ENCODE measurements around the gene NEMP2. TPM values are rescaled to one million over a fixed set of nuclear protein-coding genes. Genes with fewer than 3 reads are reported as not detected.

Gene NEMP2
- polyA plus RNA-seq, 1 donor from 2014 or later: 1.1 TPM

GRCh38 chr2:190535586-190535985, 1.1 kb upstream of the NEMP2 start:
- H2AFZ ChIP-seq (ENCODE audit: low read depth, low read length): no peak overlapping the region
- H3F3A ChIP-seq (ENCODE audit: insufficient read depth, low read length, poor library complexity, severe bottlenecking): no peaks in the 10 kb centered on the region
- TF ChIP-seq MXI1 (conservative IDR thresholded peaks at IDR 0.05; ENCODE audit: poor library complexity, severe bottlenecking): no peak
- no peak for TF ChIP-seq TAF1 (IDR thresholded peaks at IDR 0.05; ENCODE audit: low read depth)
- TF ChIP-seq CTCF (IDR thresholded peaks at IDR 0.05; ENCODE audit: poor library complexity, severe bottlenecking): no peak
- peak overlapping the region; percentile 69 for H3K4me2 ChIP-seq (ENCODE audit: low read length)
- no peaks in the 10 kb centered on the region for H3K36me3 ChIP-seq (ENCODE audit: insufficient read depth, low read length)
- H3K9me3 ChIP-seq (ENCODE audit: low read length): no peaks in the 10 kb centered on the region
- H3K27ac ChIP-seq (ENCODE audit: low read length): no peak overlapping the region
- no peaks in the 10 kb centered on the region for H4K20me1 ChIP-seq (ENCODE audit: insufficient read depth)
- no peaks in the 10 kb centered on the region for H3K9me2 ChIP-seq (ENCODE audit: insufficient read depth, low read length)
- no peaks in the 10 kb centered on the region for H3K27me3 ChIP-seq (ENCODE audit: insufficient read depth, low read depth, low read length)
- H3K9ac ChIP-seq (ENCODE audit: low read length): no peak overlapping the region
- H3K4me3 ChIP-seq (ENCODE audit: low read length): peak overlapping the region; percentile 76
- no peaks in the 10 kb centered on the region for H3K79me2 ChIP-seq (replicated peaks; ENCODE audit: insufficient read depth, low read length)

GRCh38 chr2:190535121-190535439, 558 bp upstream of the NEMP2 start:
- no peaks in the 10 kb centered on the region for H3K27me3 ChIP-seq (ENCODE audit: insufficient read depth, low read depth, low read length)
- H3K9me2 ChIP-seq (ENCODE audit: insufficient read depth, low read length): no peaks in the 10 kb centered on the region
- peak overlapping the region; percentile 68 for H3K9ac ChIP-seq (ENCODE audit: low read length)
- peak overlapping the region; percentile 76 for H3K4me3 ChIP-seq (ENCODE audit: low read length)
- no peaks in the 10 kb centered on the region for H4K20me1 ChIP-seq (ENCODE audit: insufficient read depth)
- H3K79me2 ChIP-seq (replicated peaks; ENCODE audit: insufficient read depth, low read length): no peaks in the 10 kb centered on the region
- H2AFZ ChIP-seq (ENCODE audit: low read depth, low read length): peak overlapping the region; percentile 63
- H3K9me3 ChIP-seq (ENCODE audit: low read length): no peaks in the 10 kb centered on the region
- H3K27ac ChIP-seq (ENCODE audit: low read length): no peak overlapping the region
- TF ChIP-seq TAF1 (IDR thresholded peaks at IDR 0.05; ENCODE audit: low read depth) (no peak), RAD21 (conservative IDR thresholded peaks at IDR 0.05) (no peak), REST (IDR thresholded peaks at IDR 0.05; ENCODE audit: borderline replicate concordance) (no peak), MXI1 (conservative IDR thresholded peaks at IDR 0.05; ENCODE audit: poor library complexity, severe bottlenecking) (no peak), EP300 (conservative IDR thresholded peaks at IDR 0.05; ENCODE audit: poor library complexity, severe bottlenecking) (no peak), EZH2 (IDR thresholded peaks at IDR 0.05; ENCODE audit: borderline replicate concordance, insufficient read depth, low read length, poor library complexity, severe bottlenecking) (no peak), SMC3 (conservative IDR thresholded peaks at IDR 0.05; ENCODE audit: poor library complexity) (no peak), CTCF (IDR thresholded peaks at IDR 0.05; ENCODE audit: poor library complexity, severe bottlenecking) (no peak)
- H3K4me2 ChIP-seq (ENCODE audit: low read length): peak overlapping the region; percentile 69
- H3K36me3 ChIP-seq (ENCODE audit: insufficient read depth, low read length): no peaks in the 10 kb centered on the region
- H3F3A ChIP-seq (ENCODE audit: insufficient read depth, low read length, poor library complexity, severe bottlenecking): no peaks in the 10 kb centered on the region
